IPS DF 4.7 (cell line): ENCODE results near the gene CPEB1.
"Not testable (repeated sequence)": the region's sequence is repeated elsewhere in the genome, so short reads cannot be mapped to it uniquely, and the experiment has no call there.

Experiments used
- DNase-seq: peaks from one replicate; pipeline ENCODE4 v3.0.0-alpha.2; 2013; ENCODE audit warnings: low spot score; ENCODE audit errors: extremely low read depth

The CPEB1 gene

GRCh38 chr15:82530606-82531379, 116.4 kb downstream of the CPEB1 start:
- DNase-seq, result no peak

- DNase-seq, result no peak
These were observed 117.2 kb downstream of the CPEB1 start for GRCh38 chr15:82530006-82530405.

- not testable (repeated sequence) for DNase-seq
These were observed 133.6 kb downstream of the CPEB1 start for GRCh38 chr15:82513587-82513986.

GRCh38 chr15:82507693-82508092, 139.5 kb downstream of the CPEB1 start:
- not testable (repeated sequence) for DNase-seq

GRCh38 chr15:82507087-82507486, 140.1 kb downstream of the CPEB1 start:
- not testable (repeated sequence) for DNase-seq

- DNase-seq, result not testable (repeated sequence)
These were observed 141.3 kb downstream of the CPEB1 start for GRCh38 chr15:82505842-82506241.

DNA sequence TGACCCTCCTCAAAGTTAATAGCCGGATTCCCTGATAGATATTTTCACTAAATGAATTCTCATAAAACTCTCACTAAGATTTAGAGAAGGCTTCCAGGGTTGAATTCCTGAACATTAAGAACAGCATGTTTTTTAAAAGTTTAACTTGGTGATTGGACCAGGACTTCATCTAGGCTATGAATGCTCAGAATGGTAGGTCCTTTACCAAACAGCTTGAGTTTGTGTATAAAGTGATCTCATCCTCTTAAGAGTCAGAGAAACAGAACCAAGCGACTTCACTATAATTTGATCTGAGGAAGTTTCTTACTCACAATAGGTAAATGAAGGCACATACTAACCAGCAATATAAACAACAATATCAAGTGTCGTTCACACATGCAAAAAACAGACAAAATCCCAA, 143.1 kb downstream of the CPEB1 start:
- DNase-seq, result not testable (repeated sequence)

- not testable (repeated sequence) for DNase-seq
These were observed 144.3 kb downstream of the CPEB1 start for GRCh38 chr15:82502700-82503339.

DNA sequence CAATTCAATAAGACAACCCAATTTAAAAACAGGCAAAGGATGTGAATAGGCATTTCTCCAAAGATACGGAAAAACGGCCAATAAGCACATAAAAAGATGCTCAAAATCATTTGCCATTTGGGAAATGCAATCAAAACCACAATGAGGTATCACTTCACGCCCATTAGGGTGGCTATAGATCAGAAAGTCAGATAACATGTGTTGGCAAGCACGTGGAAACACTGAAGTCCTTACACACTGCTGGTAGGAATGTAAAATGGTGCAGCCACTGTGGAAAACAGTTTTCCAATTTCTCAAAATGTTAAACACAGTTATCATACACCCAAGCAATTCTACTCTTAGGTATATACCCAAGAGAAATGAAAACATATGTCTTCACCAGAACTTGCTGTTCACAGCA, 146.4 kb downstream of the CPEB1 start:
- not testable (repeated sequence) for DNase-seq

DNA sequence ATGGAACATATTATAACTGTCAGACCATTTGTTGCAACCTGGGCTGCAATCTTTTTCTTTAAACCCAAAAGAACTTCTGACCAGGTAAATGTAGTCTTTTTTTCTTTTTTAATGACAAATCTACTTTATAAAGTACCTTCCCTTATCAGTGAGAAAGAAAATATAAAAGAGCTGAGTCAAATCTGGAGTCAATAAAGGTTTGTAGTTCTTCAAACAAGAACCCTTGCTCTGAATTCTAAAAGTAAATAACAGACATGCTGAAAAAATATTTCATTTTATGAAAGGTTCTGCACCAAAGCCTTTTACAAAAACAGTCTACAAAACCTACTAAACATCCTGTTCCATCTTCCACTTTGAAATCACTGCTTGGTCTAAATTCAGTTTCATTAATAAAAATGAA, 149.2 kb downstream of the CPEB1 start:
- not testable (repeated sequence) for DNase-seq
